Hepatocyte (in vitro differentiated cells): ENCODE measurements around the gene SLC25A6. TPM values are rescaled to one million over a fixed set of nuclear protein-coding genes. Genes with fewer than 3 reads are reported as not detected.

ENCODE experiments used
- DNase-seq: peaks from one replicate; pipeline ENCODE4 v3.0.0-alpha.2; 2016; ENCODE audit warnings: low spot score
- H2AFZ ChIP-seq: fragments of 200-600 bp; sonication (generic); 2 replicates; pipeline ENCODE4 v1.6.0; 2016; ENCODE audit warnings: antibody characterized with exemption, mild to moderate bottlenecking
- H3K27ac ChIP-seq: fragments of 200-600 bp; sonication (generic); 2 replicates; pipeline ENCODE4 v1.5.1; 2016; ENCODE audit warnings: mild to moderate bottlenecking
- H3K27me3 ChIP-seq: fragments of 200-600 bp; sonication (generic); 2 replicates; pipeline ENCODE4 v1.6.1; 2016
- H3K36me3 ChIP-seq: fragments of 200-600 bp; sonication (generic); replicated peaks from 2 replicates; pipeline ENCODE4 v1.5.1; 2016; ENCODE audit warnings: low read depth; ENCODE audit not compliant: insufficient read depth
- H3K4me1 ChIP-seq: fragments of 200-600 bp; sonication (generic); 2 replicates; pipeline ENCODE4 v1.5.1; 2016; ENCODE audit warnings: mild to moderate bottlenecking, moderate library complexity; ENCODE audit not compliant: insufficient read depth
- H3K4me2 ChIP-seq: fragments of 200-600 bp; sonication (generic); 2 replicates; pipeline ENCODE4 v1.6.0; 2016
- H3K4me3 ChIP-seq: fragments of 200-600 bp; sonication (generic); 2 replicates; pipeline ENCODE4 v1.5.1; 2016; ENCODE audit warnings: mild to moderate bottlenecking
- H3K79me2 ChIP-seq: fragments of 200-600 bp; sonication (generic); 2 replicates; pipeline ENCODE4 v1.6.0; 2017; ENCODE audit warnings: mild to moderate bottlenecking
- H3K9me2 ChIP-seq: fragments of 200-600 bp; sonication (generic); replicated peaks from 2 replicates; pipeline ENCODE4 v1.6.0; 2017; ENCODE audit warnings: mild to moderate bottlenecking; ENCODE audit not compliant: insufficient read depth
- H3K9me3 ChIP-seq: fragments of 200-600 bp; sonication (generic); 2 replicates; pipeline ENCODE4 v1.5.1; 2016; ENCODE audit warnings: low read depth, mild to moderate bottlenecking
- H4K20me1 ChIP-seq: fragments of 200-600 bp; sonication (generic); 2 replicates; pipeline ENCODE4 v1.6.0; 2016; ENCODE audit warnings: mild to moderate bottlenecking; ENCODE audit not compliant: insufficient read depth, poor library complexity, severe bottlenecking
- EZH2 ChIP-seq: fragments of 200-600 bp; sonication (generic); IDR thresholded peaks from 2 replicates; pipeline ENCODE4 v1.6.1; 2016; ENCODE audit warnings: antibody characterized with exemption, mild to moderate bottlenecking, borderline replicate concordance
- EZH2phosphoT487 ChIP-seq: fragments of 200-600 bp; sonication (generic); IDR thresholded peaks from one replicate; pipeline ENCODE4 v1.6.1; 2018; ENCODE audit warnings: antibody characterized with exemption, mild to moderate bottlenecking, low read depth, moderate library complexity; ENCODE audit not compliant: unreplicated experiment, severe bottlenecking
- WGBS: methylation state at CpG from one replicate; pipeline ENCODE4 v1.1.6; 2016; ENCODE audit warnings: low lambda C conversion rate; ENCODE audit errors: missing lambda C conversion rate; 5-methylcytosine and 5-hydroxymethylcytosine counted together
- polyA plus RNA-seq: library from polyadenylated mRNA; unstranded; fragments of >200 nt; fragmentation: Nextera tagmentation; extraction: Ambion mirVana; gene quantifications from 2 replicates; pipeline ENCODE4 v1.2.1, GENCODE V29; 2016
- total RNA-seq: library from RNA; depleted of rRNA; stranded (reverse); fragments of >200 nt; gene quantifications from 2 replicates; pipeline ENCODE4 v1.2.3, GENCODE V29; 2014
- TF ChIP-seq, protein P1 (sequence below): fragments of 200-600 bp; sonication (generic); IDR thresholded peaks from 2 replicates; pipeline ENCODE4 v1.5.1; 2016; ENCODE audit warnings: antibody characterized with exemption, mild to moderate bottlenecking; ENCODE audit not compliant: poor library complexity

Gene SLC25A6
- total and polyA plus RNA-seq, 2 experiments from 2014 or later = 359 to 364 TPM

DNA sequence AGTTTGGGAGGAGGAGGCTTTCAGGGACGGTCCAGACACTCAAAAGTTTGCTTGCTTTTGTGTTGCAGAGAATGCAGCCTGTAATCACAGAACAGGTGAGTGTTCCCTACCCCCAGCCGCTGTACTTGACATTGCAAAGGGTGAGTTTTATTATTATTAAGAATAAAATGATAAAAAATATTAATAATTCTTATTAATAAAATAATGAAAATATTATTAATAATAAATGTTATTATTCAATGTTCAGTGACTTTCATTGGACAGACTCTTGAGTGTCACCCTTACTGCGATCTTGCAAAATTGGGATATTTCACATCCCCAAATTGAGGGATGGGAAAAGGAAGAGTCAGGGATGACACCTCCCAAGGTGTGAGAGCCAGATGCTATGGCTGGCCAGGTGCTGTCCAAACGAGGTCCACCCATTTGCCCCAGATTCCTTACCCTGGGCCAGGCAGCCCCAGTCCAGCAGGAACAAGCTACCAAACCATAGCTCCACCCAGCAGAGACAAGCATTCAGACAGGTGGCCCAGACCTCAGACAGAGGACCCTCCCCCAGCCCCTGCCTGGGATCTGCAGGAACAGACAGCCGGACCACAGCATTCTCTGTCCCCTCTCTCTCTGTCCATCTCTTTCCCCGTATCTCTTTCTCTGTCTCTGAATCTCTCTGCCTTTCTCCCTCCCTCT lies 33.0 kb downstream of the SLC25A6 start:
- no peak for DNase-seq
- Histone ChIP-seq H3K4me3 (no peak overlapping the region), H3K79me2 (no peaks in the 10 kb centered on the region), H3K36me3 (no peaks in the 10 kb centered on the region), H3K4me1 (no peaks in the 10 kb centered on the region), H3K27me3 (no peaks in the 10 kb centered on the region), H3K4me2 (no peak overlapping the region), H2AFZ (no peak overlapping the region), H3K27ac (no peak overlapping the region), H3K9me2 (no peaks in the 10 kb centered on the region), H4K20me1 (no peaks in the 10 kb centered on the region), H3K9me3 (no peaks in the 10 kb centered on the region)
- WGBS = 84% methylated on average over 5 of the region's 6 CpGs
- TF ChIP-seq, protein P1, sequence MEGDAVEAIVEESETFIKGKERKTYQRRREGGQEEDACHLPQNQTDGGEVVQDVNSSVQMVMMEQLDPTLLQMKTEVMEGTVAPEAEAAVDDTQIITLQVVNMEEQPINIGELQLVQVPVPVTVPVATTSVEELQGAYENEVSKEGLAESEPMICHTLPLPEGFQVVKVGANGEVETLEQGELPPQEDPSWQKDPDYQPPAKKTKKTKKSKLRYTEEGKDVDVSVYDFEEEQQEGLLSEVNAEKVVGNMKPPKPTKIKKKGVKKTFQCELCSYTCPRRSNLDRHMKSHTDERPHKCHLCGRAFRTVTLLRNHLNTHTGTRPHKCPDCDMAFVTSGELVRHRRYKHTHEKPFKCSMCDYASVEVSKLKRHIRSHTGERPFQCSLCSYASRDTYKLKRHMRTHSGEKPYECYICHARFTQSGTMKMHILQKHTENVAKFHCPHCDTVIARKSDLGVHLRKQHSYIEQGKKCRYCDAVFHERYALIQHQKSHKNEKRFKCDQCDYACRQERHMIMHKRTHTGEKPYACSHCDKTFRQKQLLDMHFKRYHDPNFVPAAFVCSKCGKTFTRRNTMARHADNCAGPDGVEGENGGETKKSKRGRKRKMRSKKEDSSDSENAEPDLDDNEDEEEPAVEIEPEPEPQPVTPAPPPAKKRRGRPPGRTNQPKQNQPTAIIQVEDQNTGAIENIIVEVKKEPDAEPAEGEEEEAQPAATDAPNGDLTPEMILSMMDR = no peak
- TF ChIP-seq EZH2phosphoT487 (no peak), EZH2 (no peak)

DNA sequence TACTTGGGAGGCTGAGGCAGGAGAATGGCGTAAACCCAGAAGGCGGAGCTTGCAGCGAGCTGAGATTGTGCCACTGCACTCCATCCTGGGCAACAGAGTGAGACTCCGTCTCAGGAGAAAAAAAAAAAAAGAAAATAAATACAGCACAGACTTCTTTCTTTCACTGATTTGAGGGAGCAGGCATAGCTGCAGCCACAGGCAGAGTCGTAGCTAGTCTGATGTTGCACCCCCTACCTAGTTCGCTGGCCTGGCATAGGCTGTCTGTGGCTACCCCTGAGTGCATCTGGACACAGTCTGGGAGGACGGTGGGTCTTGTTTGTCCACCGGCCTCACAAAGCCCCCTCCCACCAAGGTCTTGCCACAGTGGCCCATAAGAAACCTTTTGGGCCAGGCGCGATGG lies 33.9 kb downstream of the SLC25A6 start:
- H3K4me2 ChIP-seq = no peak overlapping the region
- no peaks in the 10 kb centered on the region for H3K79me2 ChIP-seq
- no peaks in the 10 kb centered on the region for H3K9me2 ChIP-seq
- H3K4me3 ChIP-seq = no peak overlapping the region
- no peaks in the 10 kb centered on the region for H3K4me1 ChIP-seq
- H3K27ac ChIP-seq = no peak overlapping the region
- no peaks in the 10 kb centered on the region for H4K20me1 ChIP-seq
- H3K9me3 ChIP-seq = no peaks in the 10 kb centered on the region
- no peaks in the 10 kb centered on the region for H3K27me3 ChIP-seq
- DNase-seq = no peak
- H2AFZ ChIP-seq = no peak overlapping the region
- WGBS = 97% methylated on average over 10 of the region's 10 CpGs
- TF ChIP-seq, protein P1 = no peak
- no peak for TF ChIP-seq EZH2phosphoT487
- no peak for TF ChIP-seq EZH2
- no peaks in the 10 kb centered on the region for H3K36me3 ChIP-seq

DNA sequence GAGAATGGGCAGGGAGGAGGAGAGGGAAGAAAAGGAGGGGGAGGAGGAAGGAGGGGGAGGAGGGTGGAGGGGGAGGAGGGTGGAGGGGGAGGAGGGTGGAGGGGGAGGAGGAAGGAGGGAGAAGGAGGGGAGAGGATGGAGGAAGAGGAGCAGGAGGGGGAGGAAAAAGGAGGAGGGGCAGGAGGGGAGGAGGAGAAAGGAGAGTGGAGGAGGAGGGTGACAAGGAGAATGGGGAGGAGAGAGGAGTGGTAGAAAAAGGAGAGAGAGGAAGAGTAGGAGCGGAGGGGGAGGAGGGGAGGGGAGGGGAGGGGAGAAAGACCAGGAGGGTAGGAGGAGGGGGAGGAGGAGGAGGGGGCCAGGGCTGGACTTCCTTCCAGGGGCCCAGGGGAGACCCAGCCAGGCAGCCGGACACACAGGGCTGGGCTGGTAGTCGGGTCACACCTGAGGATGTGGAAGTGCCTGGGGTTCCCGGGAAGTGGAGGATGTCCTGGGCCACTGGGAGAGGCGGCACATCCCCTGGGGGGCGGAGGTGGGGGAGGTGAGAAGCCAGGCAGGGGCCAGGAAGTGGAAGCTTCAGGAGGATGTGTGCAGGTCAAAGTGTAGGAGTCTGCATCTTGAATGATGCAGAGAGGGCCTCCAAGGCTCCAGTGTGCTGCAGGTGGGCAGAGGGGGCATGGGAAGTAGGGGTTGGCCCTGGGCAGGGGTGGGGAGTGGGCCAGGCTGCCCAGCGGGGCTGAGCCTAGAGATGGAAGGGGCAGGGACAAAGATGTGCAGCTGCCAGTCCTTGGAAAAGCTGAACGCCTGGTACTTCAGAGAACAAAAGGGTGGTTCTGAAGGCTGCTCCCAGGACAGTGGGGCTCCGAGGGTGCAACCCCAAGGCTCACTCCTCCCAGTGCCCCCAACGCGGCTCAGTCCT lies 36.5 kb downstream of the SLC25A6 start:
- Histone ChIP-seq H3K27ac (no peak overlapping the region), H3K4me2 (no peak overlapping the region), H2AFZ (no peak overlapping the region), H3K4me1 (no peaks in the 10 kb centered on the region), H3K9me2 (no peaks in the 10 kb centered on the region), H4K20me1 (no peaks in the 10 kb centered on the region), H3K36me3 (no peaks in the 10 kb centered on the region), H3K79me2 (no peaks in the 10 kb centered on the region), H3K27me3 (no peaks in the 10 kb centered on the region), H3K4me3 (no peak overlapping the region), H3K9me3 (no peaks in the 10 kb centered on the region)
- TF ChIP-seq EZH2 = no peak
- 39% methylated on average over 4 of the region's 11 CpGs for WGBS
- DNase-seq = no peak
